ENCODE data around the gene NUP210L.

DNA sequence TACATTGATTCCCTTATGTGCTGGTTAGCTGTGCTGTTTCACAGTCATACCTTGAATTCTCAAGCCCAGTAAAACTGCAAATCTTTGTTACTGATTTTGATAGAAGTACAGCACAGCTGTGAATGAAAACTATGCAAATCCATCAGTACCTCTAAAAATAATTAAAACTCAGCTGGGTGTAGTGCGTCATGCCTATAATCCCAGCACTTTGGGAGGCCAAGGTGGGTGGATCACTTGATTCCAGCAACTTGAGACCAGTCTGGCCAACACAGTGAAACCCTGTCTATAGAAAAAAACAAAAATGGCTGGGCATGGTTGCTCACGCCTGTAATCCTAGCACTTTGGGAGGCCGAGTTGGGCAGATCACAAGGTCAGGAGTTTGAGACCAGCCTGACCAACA lies 61.2 kb downstream of the NUP210L start:
- TF ChIP-seq, protein P1, sequence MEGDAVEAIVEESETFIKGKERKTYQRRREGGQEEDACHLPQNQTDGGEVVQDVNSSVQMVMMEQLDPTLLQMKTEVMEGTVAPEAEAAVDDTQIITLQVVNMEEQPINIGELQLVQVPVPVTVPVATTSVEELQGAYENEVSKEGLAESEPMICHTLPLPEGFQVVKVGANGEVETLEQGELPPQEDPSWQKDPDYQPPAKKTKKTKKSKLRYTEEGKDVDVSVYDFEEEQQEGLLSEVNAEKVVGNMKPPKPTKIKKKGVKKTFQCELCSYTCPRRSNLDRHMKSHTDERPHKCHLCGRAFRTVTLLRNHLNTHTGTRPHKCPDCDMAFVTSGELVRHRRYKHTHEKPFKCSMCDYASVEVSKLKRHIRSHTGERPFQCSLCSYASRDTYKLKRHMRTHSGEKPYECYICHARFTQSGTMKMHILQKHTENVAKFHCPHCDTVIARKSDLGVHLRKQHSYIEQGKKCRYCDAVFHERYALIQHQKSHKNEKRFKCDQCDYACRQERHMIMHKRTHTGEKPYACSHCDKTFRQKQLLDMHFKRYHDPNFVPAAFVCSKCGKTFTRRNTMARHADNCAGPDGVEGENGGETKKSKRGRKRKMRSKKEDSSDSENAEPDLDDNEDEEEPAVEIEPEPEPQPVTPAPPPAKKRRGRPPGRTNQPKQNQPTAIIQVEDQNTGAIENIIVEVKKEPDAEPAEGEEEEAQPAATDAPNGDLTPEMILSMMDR (IDR thresholded peaks at IDR 0.05; ENCODE audit: extremely low read depth in 1 of 2, insufficient read depth in 1 of 2, low read depth in 1 of 2, low read length in 2 of 2) = no peak
- TF ChIP-seq EZH2 (IDR thresholded peaks at IDR 0.05; ENCODE audit: borderline replicate concordance, low read depth, low read length, severe bottlenecking) = no peak
- TF ChIP-seq JUN (IDR thresholded peaks at IDR 0.05; ENCODE audit: borderline replicate concordance, insufficient read depth, insufficient read length, low read depth) = no peak

Measured in endothelial cell of umbilical vein (primary cell).